ENCODE results near the gene TXNL1. TPM values are rescaled to one million over a fixed set of nuclear protein-coding genes. Genes with fewer than 3 reads are reported as not detected.

Gene TXNL1
- total and polyA plus RNA-seq, 2 of the 8 experiments (the other 6 are each of a cell fraction or from before 2014, with no cell fraction given) = 35.1 to 85.8 TPM

DNA sequence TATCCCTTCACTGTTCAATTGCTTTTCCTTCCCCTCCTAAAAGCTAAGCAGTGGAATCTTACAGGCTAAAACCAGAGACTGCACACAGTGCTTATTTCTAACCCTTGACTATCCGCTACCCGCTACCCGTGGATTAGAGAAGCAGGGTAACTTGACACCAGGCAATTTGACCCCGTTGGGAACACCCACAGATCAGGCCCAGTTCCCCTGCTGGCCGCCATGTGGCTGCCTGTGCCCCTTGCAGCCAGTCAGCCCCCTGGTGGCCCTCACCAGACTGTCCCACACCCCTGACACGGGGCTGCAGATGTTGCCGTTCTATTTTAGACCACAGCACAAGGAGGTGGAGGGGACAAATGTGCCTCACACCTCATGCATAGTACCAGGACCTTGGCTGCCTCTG, 74.8 kb downstream of the TXNL1 start:
- Histone ChIP-seq H2BK15ac (ENCODE audit: low read length) (no peak overlapping the region; the same call in 1 of the 2 replicates), H3K9ac (replicated peaks in 1 of 4; ENCODE audit: extremely low read depth in 1 of 4, low read depth in 3 of 4, low read length in 3 of 4) (no peak overlapping the region), H4K91ac (replicated peaks; ENCODE audit: insufficient read length, low read length) (peak overlapping the region; percentile 29), H3K4me3 (ENCODE audit: extremely low read depth in 1 of 4, insufficient read depth in 2 of 4, low read depth in 3 of 4, low read length in 4 of 4) (no peak overlapping the region), H3K4me1 (replicated peaks in 1 of 4; ENCODE audit: control insufficient read depth in 3 of 4, insufficient read depth in 4 of 4, low read length in 3 of 4) (no peaks in the 10 kb centered on the region; a peak in 3 of 7 replicates), H3K56ac (replicated peaks; ENCODE audit: insufficient read length, low read depth, low read length) (no peak overlapping the region), H4K20me1 (replicated peaks in 1 of 2; ENCODE audit: control insufficient read depth in 1 of 2, insufficient read depth in 2 of 2, low read length in 2 of 2) (no peaks in the 10 kb centered on the region), H3K27me3 (replicated peaks in 1 of 4; ENCODE audit: control insufficient read depth in 3 of 4, extremely low read depth in 1 of 4, insufficient read depth in 3 of 4, low read length in 3 of 4) (no peaks in the 10 kb centered on the region), H3K9me3 (ENCODE audit: insufficient read depth in 2 of 2, low read depth in 1 of 2, low read length in 1 of 2) (no peaks in the 10 kb centered on the region), H3K18ac (ENCODE audit: extremely low read depth, low read length) (no peak overlapping the region), H2BK20ac (ENCODE audit: low read length) (no peak overlapping the region; the same call in 1 of the 2 replicates), H3K23me2 (ENCODE audit: low read depth, low read length) (no peaks in the 10 kb centered on the region), H2AFZ (ENCODE audit: low read length) (peak overlapping the region; percentile 89; the same call in 1 of the 2 replicates), H3K27ac (ENCODE audit: low read depth, low read length) (no peak overlapping the region), H2AK5ac (ENCODE audit: low read depth, low read length) (no peak overlapping the region), H2BK12ac (ENCODE audit: low read depth, low read length) (peak overlapping the region; percentile 2; the same call in 1 of the 2 replicates), H3K36me3 (ENCODE audit: control insufficient read depth in 2 of 4, insufficient read depth in 4 of 4, low read length in 3 of 4) (no peaks in the 10 kb centered on the region), H2BK5ac (ENCODE audit: low read depth, low read length) (no peak overlapping the region), H4K5ac (ENCODE audit: insufficient read length, low read depth, low read length) (no peak overlapping the region), H3K79me1 (ENCODE audit: low read depth, low read length) (no peaks in the 10 kb centered on the region), H4K8ac (ENCODE audit: extremely low read depth, insufficient read depth, low read length) (no peak overlapping the region), H3K14ac (ENCODE audit: insufficient read length) (no peak overlapping the region), H3K23ac (ENCODE audit: insufficient read length) (no peak overlapping the region), H3K79me2 (ENCODE audit: control insufficient read depth in 1 of 2, insufficient read depth in 2 of 2, low read length in 2 of 2) (no peaks in the 10 kb centered on the region), H3K4me2 (ENCODE audit: insufficient read depth in 1 of 2, low read depth in 2 of 2, low read length in 2 of 2) (no peak overlapping the region; a peak in 1 of 4 replicates), H2BK120ac (replicated peaks; ENCODE audit: low read depth, low read length) (no peak overlapping the region), H3K4ac (replicated peaks; ENCODE audit: insufficient read length, low read depth, low read length) (no peak overlapping the region)
- ChIA-PET POLR2A (ENCODE audit: partially characterized antibody) (no interaction called here), CTCF (ENCODE audit: partially characterized antibody) (interaction anchor here (0.6 to 4.2 kb wide), 9 partner anchors 9 to 565 kb away, joined by 3 to 22 read pairs (median 3); no protein-coding TSS in a partner anchor)
- DNase-seq (ENCODE audit: low read depth in 1 of 2, low spot score in 2 of 2) (peak; percentile 69 to 79), FAIRE-seq (peak; percentile 85)
- 46% methylated on average over 7 of the region's 7 CpGs; no CpG with 5 or more reads in 1 of the 2 experiments for WGBS, 2 experiments (ENCODE audit: extremely low coverage in 1 of 2, insufficient coverage in 1 of 2, insufficient read length in 1 of 2, insufficient replicate concordance in 2 of 2, low coverage in 1 of 2, low lambda C conversion rate in 2 of 2, missing lambda C conversion rate in 1 of 2)
- TF ChIP-seq CTCF (IDR thresholded peaks at IDR 0.05; ENCODE audit: control extremely low read depth in 1 of 3, insufficient read depth in 1 of 3, low read depth in 1 of 3, low read length in 3 of 3) = peak; percentile 92 to 99 (median 94)
- TF ChIP-seq CHD2 (IDR thresholded peaks at IDR 0.05; ENCODE audit: low read length) = no peak
- TF ChIP-seq SIRT6 (IDR thresholded peaks at IDR 0.05; ENCODE audit: low read length) = no peak
- TF ChIP-seq RAD21 (IDR thresholded peaks at IDR 0.05 in 1 of 2, conservative IDR thresholded peaks at IDR 0.05 in 1 of 2; ENCODE audit: low read depth in 2 of 2, low read length in 2 of 2) = peak; percentile 80 to 81
- TF ChIP-seq HDAC2 (IDR thresholded peaks at IDR 0.05; ENCODE audit: borderline replicate concordance in 1 of 2, low read depth in 2 of 2, low read length in 2 of 2) = peak; percentile 67 to 89; a peak in 2 of 4 replicates
- TF ChIP-seq, protein P1, sequence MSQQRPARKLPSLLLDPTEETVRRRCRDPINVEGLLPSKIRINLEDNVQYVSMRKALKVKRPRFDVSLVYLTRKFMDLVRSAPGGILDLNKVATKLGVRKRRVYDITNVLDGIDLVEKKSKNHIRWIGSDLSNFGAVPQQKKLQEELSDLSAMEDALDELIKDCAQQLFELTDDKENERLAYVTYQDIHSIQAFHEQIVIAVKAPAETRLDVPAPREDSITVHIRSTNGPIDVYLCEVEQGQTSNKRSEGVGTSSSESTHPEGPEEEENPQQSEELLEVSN (IDR thresholded peaks at IDR 0.05) = peak; percentile 68

Data from H1 (cell line).